ENCODE data around the gene KYAT1. TPM values are rescaled to one million over a fixed set of nuclear protein-coding genes. Genes with fewer than 3 reads are reported as not detected.
A peak's percentile ranks its signal among the peaks of the same experiment; 100 is the strongest.

Gene KYAT1
- total RNA-seq = 10 to 100 TPM in 7 of 9 donors, 1 to 10 TPM in 2; 9.5 to 16.7 (median 13.4) TPM
- polyA plus RNA-seq = 10 to 100 TPM; 11.5 to 12.6 TPM
- long read RNA-seq, donor 1, transcript KYAT1-201 (13 exons, 1,903 nt) = major isoform, 5 of 20 reads
- long read RNA-seq, donor 1, partial matches to known transcripts = 11 of 20 reads
- long read RNA-seq, donor 1, other reads (novel, unspliced or antisense) = 4 of 20 reads
- long read RNA-seq, donor 2, transcript KYAT1-201 (13 exons, 1,903 nt) = major isoform, 50 of 90 reads
- long read RNA-seq, donor 2, partial matches to known transcripts = 15 of 90 reads
- long read RNA-seq, donor 2, other reads (novel, unspliced or antisense) = 25 of 90 reads
- long read RNA-seq, donor 3, transcript KYAT1-201 (13 exons, 1,903 nt) = major isoform, 7 of 19 reads
- long read RNA-seq, donor 3, partial matches to known transcripts = 5 of 19 reads
- long read RNA-seq, donor 3, other reads (novel, unspliced or antisense) = 7 of 19 reads

GRCh38 chr9:128881884-128882676 is at the start of gene KYAT1, which contains the start of gene LRRC8A:
KYAT1 (minus strand) TSS chr9:128881950; CDS start chr9:128845405, 36,545 bp downstream.
LRRC8A (plus strand) TSS chr9:128882133; CDS start chr9:128907165, 25,032 bp downstream.
- peak; percentile 98 to 99 (median 98) for DNase-seq
- no peaks in the 10 kb centered on the region for H3K9me3 ChIP-seq
- peak within 1 kb of the TSS; percentile 93 to 100 (median 99) for H3K27ac ChIP-seq
- peak within 1 kb of the TSS; percentile 80 to 100 (median 98) for H3K4me3 ChIP-seq
- peaks cover 8 to 82% (median 49%) of the 10 kb centered on the region in 12 donors for H3K4me1 ChIP-seq
- intact Hi-C loops (cut with DNase I) = loop anchor here in 8 of 10 donors (1.0 to 5.0 kb wide), 7 partner anchors 19 to 65 kb away; partner anchors contain the start of genes PHYHD1 (in 3 of the 8) and ENDOG (in 1 of the 8)
- peak; percentile 87 to 94 (median 90) for ATAC-seq
- peaks cover 0 to 22% (median 13%) of the 10 kb centered on the region in 9 donors for H3K36me3 ChIP-seq
- no peaks in the 10 kb centered on the region for H3K27me3 ChIP-seq
- peak in 2 of 12 donors; percentile 14 to 29 for TF ChIP-seq CTCF (IDR thresholded peaks at IDR 0.05)
- peak in 1 of 2 donors; percentile 88 for TF ChIP-seq POLR2A (IDR thresholded peaks at IDR 0.05)
- 0 to 2% (median 1%) methylated on average over 33 to 70 of the region's 70 CpGs for WGBS, 4 donors

DNA sequence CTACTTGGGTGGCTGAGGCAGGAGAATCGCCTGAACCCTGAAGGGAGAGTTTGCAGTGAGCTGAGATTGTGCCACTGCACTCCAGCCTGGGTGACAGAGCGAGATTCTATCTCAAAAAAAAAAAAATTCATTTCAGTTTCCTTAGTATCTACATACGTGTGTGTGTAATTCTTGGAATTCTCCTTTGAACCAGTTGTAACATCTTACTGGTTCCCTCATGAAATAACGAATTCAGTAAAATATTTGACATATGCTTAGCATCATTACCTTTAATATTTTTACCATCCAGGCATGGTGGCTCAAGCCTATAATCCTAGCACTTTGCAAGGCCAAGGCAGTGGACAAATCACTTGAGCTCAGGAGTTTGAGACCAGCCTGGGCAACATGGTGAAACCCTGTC is 47.8 kb upstream of the KYAT1 start:
- 88 to 94% (median 91%) methylated on average over 4 of the region's 4 CpGs for WGBS, 4 donors
- intact Hi-C loops (cut with DNase I) = loop anchor here in 6 of 10 donors (2.0 to 5.0 kb wide), 3 partner anchors 47 to 67 kb away; partner anchors contain the start of genes KYAT1 (in 1 of the 6) and LRRC8A (in 1 of the 6)

GRCh38 chr9:128928624-128929023 is 46.9 kb upstream of the KYAT1 start:
- intact Hi-C loops (cut with DNase I) = loop anchor here (1.0 to 5.0 kb wide), 4 partner anchors 46 to 66 kb away; partner anchors contain the start of genes KYAT1 (in 1 of the 10) and LRRC8A (in 1 of the 10)
- no peaks in the 10 kb centered on the region for H3K27me3 ChIP-seq
- H3K4me3 ChIP-seq = no peak overlapping the region
- 85 to 93% (median 89%) methylated on average over 2 of the region's 2 CpGs for WGBS, 4 donors
- TF ChIP-seq POLR2A (IDR thresholded peaks at IDR 0.05) (no peak), CTCF (IDR thresholded peaks at IDR 0.05) (no peak)
- ATAC-seq = no peak
- no peaks in the 10 kb centered on the region for H3K9me3 ChIP-seq
- H3K27ac ChIP-seq = no peak overlapping the region
- no peak for DNase-seq
- H3K36me3 ChIP-seq = peaks cover 0 to 6% (median 0%) of the 10 kb centered on the region in 9 donors
- H3K4me1 ChIP-seq = peaks cover 0 to 8% (median 0%) of the 10 kb centered on the region in 12 donors

More for the DNA sequence above, 47.8 kb upstream of the KYAT1 start:
- Histone ChIP-seq H3K4me1 (peaks cover 0 to 8% (median 0%) of the 10 kb centered on the region in 12 donors), H3K36me3 (peaks cover 0 to 12% (median 0%) of the 10 kb centered on the region in 9 donors), H3K9me3 (no peaks in the 10 kb centered on the region), H3K27ac (no peak overlapping the region), H3K4me3 (no peak overlapping the region), H3K27me3 (no peaks in the 10 kb centered on the region)
- no peak for DNase-seq
- ATAC-seq = no peak
- no peak for TF ChIP-seq CTCF (IDR thresholded peaks at IDR 0.05)
- TF ChIP-seq POLR2A (IDR thresholded peaks at IDR 0.05) = no peak
